ENCODE measurements around the gene AKT3.
A peak's percentile ranks its signal among the peaks of the same experiment; 100 is the strongest.

Gene AKT3

DNA sequence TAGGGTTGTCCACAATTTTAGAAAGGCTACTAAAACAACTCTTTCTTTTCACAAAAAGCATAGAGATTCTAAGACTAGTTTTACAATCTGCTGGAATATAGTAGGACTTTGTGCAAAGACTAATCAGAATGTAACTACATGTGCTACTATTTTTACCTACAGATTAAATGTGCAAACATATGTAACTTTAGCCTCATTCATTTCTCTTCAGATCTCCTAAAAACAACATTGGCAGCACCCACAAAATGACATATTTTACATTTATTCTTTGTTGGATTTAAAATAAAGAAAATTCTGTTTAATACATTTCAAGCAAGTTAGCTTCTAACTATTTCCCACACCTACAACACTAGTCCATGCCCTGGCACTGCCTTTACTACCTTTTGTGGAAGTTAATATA, 292.2 kb downstream of the AKT3 start:
- no peak for DNase-seq (ENCODE audit: low spot score)

DNA sequence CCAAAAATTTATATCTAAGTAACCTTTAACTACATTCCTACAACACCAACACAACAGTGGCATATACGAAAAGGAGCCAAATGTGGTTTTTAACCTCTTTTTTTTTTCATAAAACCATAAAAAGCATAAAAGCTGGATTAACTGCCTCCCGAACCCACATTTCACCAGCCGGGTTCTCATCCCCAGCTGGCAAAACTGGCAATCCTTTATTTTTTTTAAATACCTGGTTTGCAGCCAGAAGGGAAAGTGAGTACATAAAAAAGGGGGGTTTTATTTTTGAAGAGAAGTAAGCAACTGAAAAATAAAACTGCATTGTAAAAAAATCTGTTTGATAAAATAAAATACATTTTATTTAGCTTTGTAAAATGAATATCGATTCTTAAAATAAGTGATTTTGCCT, 295.4 kb downstream of the AKT3 start:
- no peak for DNase-seq (ENCODE audit: low spot score)

DNA sequence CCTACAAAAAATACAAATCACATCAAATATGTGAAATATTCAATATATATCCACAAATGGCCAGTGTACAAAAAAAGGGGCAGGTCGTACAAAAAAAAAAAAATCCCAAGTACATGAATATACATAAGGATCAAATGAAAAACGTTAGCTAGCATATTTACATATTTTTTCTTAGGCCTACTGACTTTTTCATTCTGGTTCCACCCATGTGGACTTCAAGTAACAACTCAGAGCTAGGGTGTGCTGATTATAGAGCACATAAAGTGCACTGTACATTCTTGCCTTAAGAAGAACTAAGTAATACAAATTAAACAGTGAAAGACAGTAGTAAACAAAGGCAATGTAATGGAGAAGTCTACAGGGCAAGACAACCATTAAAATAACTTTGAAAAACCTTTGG, 297.0 kb downstream of the AKT3 start:
- no peak for DNase-seq (ENCODE audit: low spot score)

DNA sequence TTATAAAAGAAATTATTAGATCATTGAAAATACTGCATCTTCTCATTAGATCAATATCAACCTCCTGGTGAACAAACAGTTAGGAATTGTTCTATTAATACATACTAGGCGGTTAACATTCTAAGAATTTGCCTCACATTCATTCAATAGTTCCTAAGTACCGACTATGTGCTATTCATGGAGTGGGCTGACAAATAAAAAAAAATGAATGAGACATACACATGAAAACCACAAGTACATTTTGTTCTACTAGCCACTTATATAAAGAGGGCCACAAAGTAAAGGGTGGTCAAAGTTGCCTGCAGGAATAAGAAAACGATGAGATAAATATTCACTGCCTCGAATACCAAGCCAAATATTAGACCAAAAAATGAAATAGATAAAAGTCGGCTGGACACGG, 299.8 kb downstream of the AKT3 start:
- DNase-seq (ENCODE audit: low spot score): no peak

DNA sequence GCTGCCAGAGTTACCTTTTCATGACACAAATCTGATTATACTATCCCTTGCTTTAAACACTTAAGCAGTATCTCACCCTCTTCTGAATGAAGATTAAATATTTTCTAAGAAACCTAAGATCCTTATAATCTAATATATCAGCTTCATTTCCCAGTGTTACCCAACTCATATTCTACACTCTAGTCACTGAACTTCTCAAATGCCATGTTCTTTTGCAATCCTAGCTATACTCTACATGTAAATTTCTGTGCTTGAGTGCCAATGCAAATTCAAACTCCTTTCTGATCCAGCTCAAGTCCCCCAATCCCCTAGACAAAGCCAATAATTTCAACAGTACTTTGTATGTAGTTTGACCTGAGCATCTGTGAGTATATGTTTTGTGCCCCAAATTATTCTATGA, 300.3 kb downstream of the AKT3 start:
- no peak for DNase-seq (ENCODE audit: low spot score)

DNA sequence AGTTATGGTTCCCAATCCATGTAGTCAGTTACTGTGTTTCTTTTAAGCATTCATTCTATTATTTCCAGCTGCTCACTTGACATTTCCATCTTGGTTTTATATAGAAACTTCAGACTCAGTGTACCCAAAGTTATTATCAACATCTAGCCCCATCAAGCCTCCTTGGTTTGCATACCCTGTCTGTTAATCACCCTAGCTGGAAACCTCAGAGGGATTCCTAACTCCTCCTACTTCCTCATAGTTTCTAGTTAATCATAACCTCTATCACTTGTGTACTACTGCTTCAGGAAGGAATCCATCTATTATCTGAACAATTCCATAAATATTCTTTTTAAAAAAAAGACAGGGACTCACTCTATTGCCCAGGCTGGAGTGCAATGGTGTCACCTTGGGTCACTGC, 300.9 kb downstream of the AKT3 start:
- DNase-seq (ENCODE audit: low spot score): no peak

DNA sequence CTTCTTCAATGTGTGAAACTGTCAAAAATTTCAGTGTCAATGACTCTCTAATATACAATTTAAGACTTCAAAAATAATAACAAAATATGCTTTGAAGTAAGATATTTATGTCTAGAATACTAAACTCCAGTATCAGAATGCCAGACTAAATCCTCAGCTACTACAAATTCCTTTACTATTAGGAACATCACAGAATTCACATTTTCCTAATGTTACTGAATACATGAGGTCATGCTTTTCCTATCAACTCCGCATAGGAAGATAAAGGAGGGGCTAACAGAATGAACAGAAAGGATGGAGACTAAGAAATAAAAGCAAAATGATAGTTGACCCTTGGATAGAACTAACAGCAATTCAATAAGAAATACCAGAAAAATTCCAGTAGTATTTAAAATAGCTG, 301.5 kb downstream of the AKT3 start:
- no peak for DNase-seq (ENCODE audit: low spot score)

DNA sequence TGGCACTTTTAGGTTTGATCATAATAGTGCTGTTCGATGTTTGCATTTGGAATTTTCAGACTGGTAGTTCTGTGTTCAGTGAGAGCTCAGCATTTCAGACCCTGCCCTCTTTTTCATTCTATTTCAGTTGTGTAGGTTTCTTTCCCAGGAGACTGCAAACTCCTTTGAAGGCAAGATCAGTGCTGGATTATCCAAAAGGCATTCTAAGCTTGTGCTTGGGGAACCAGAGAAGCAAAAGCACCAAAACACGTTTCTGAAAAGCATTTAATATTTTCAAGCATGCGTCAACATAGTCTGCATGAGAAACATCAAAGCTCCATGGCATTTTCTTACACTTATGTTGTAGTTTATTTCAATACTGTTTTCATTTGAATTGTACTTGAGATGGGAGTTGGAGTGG, 302.2 kb downstream of the AKT3 start:
- no peak for DNase-seq (ENCODE audit: low spot score)

DNA sequence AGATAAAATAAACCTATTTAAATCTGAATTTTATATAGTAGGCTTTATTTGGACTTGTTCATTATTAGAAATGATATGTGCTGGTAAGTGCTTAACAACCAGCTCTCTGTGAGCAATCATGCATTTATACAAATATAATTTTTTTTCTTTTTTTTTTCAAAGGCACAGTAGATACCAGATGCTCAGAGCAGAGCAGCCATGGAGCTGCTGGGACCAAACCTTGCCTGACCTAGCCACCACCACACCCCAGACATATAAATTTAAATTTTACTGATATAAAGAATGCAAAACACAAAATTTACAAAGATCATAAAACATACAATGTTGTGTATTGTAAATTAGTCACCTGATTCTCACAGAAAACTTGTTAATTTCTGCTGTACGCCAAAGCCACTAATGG, 303.6 kb downstream of the AKT3 start:
- DNase-seq (ENCODE audit: low spot score): no peak

DNA sequence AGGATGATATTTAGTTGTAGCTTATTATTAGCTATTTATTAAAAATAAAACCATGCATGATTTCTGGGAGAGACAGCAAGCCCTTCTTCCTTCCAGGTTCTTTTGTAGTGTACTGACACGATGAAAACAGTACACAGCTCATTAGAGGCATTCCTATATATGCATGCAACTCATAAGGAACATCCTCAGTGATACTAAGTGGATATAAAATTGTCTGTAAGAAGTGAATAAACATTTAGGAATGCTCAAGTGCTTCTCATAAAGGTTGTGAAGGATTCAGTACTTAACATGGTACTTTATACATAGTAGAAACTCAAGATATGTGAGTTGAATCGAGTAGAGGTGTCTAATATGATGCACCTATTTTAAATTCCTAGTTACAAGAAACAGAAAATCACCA, 306.5 kb downstream of the AKT3 start:
- DNase-seq (ENCODE audit: low spot score): no peak

DNA sequence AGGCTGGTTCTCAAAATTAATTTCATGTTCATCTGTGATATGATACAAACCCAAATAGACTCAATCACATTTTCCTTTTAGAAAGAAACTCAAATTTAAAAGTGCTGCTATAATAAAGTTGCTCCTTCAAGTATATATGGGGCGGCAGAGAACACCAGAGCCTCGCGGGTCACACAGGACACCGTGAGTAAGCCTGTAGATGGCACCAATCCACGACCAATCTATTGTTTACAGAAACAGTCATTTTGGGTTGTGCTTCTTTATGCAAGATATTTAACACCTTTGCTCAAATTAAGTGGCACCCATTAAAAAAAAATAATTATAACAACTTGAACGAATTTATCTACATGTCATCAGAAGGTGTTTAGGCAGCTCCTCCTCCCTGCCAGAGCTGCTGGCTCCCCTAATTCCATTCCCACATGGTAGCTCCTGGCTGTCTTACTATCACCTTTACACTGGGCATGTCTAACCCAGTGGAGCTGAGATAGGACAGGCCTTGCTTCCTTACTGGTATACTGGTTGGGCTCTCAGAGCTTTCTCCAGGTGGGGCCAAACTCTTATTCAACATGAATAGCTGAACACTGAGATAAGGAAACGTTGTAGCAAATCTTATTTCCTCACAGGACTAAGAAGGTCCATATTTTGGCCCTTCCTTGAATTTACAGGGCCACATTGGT, 307.2 kb downstream of the AKT3 start:
- DNase-seq (ENCODE audit: low spot score): no peak

DNA sequence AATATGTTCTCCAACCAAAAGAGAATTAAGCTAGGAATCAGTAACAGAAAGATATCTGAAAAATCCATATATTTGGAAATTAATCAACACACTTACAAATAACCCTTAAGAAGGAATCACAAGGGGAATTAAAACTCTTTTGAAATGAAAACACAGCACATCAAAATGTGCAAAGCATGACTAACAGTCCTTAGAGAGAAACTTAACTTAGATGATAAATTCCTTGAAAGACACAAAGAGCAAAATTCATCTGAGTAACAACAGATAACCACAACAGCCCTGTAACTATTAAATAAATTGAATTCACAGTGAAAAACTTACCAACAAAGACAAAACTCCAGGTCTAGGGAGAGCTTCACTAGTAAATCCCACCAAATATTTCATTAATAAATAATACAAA, 310.4 kb downstream of the AKT3 start:
- no peak for DNase-seq (ENCODE audit: low spot score)

DNA sequence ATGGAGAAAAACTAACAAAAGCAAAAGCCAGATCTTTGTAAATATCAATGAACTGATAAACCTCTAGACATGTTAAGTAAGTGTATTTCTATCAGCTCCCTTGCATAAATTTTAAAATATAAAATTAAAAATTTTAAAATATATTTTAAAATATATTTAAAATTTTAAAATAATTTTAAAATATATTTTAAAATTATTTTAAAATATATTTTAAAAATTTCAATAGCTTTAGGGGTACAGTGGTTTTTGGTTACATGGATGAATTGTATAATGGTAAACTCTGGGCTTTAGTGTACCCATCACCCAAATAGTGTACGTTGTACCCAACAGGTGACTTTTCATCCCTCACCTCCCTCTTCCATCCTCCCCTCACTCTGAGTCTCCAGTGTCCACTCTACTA, 315.0 kb downstream of the AKT3 start:
- DNase-seq (ENCODE audit: low spot score): no peak

DNA sequence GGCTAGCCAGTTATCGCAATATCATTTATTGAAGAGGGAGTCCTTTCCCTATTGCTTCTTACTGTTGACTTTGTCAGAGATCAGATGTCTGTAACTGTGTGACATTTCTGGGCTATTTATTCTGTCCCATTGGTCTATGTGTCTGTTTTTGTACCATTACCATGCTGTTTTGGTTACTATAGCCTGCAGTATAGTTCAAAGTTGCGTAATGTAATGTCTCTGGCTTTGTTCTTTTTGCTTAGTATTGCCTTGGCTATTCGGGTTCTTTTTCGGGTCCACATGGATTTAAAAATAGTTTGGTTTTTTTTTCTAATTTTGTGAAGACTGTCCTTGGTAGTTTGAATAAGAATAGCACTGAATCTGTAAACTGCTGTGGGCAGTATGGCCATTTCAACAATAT, 320.5 kb downstream of the AKT3 start:
- DNase-seq (ENCODE audit: low spot score): no peak

DNA sequence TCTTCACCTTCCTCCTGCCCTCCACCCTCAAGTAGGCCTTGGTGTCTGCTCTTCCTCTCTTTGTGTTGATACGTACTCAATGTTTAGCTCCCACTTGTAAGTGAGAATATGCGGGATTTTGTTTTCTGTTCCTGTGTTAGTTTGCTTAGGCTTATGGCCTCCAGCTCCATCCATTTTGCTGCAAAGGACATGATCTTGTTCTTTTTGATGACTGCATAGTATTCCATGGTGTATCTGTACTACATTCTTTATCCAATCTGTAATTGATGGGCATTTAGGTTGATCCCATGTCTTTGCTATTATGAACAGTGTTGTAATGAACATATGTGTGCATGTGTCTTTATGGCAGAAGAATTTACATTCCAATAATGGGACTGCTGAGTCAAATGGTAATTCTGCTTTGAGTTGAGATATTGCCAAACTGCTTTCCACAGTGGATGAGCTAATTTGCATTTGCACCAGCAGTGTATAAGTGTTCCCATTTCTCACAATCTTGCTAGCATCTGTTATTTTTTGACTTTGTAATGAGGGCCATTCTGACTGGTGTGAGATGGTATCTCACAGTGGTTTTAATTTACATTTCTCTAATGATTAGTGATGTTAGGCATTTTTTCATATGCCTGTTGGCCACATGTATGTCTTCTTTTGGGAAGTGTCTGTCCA, 321.5 kb downstream of the AKT3 start:
- DNase-seq (ENCODE audit: low spot score): no peak

DNA sequence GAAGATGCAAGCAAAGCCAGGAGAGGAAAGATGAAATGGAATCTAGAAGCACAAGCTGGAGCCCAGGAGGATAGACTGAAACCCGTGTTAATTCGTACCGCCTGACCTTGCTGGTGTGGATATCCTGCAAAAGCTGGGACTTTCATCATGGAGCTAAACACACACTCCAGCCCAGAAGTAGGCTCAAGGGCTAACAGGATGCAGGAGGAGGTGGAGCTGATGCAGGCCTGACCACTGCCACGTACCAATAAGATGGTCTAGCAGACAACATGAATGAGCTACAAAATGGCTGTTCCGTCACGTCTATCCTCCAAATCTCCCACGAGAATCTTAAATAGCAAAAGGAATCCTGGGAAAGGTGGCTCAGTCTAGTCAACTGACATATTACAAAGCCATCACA, 323.9 kb downstream of the AKT3 start:
- DNase-seq (ENCODE audit: low spot score): no peak

DNA sequence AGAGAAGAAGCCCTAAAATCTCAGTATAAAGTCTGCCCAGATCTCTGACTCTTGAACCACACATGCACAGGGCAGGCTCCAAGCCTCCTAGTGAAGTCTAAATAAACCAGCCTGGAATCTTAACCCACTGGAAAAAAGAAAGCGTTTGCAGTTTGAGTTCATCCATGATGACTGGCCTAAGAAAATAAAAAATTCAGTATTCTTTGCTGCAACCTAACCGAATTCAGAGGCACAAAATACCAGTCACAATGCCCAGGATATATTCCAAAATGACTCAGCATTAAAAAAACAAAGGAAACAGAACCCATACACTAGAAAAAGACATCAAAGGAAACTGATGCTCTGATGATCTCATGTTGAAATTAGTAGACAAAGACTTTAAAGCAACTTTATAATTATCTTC, 325.0 kb downstream of the AKT3 start:
- DNase-seq (ENCODE audit: low spot score): no peak

DNA sequence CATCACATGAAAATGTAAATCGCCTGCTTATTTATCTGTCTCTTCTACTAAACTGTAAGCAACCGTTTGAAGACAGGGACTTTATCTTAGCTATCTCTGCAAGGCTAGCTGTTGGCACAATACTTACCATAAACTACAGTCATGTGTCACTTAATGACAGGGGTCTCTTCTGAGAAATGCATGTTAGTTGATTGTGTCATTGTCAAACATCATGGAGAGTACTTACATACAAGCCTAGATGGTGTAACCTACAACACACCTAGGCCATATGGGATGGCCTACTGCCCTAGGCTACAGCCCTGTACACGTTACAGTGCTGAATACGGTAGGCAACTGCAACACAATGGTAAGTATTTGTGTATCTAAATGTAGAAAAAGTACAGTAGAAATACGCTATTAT, 326.3 kb downstream of the AKT3 start:
- no peak for DNase-seq (ENCODE audit: low spot score)

DNA sequence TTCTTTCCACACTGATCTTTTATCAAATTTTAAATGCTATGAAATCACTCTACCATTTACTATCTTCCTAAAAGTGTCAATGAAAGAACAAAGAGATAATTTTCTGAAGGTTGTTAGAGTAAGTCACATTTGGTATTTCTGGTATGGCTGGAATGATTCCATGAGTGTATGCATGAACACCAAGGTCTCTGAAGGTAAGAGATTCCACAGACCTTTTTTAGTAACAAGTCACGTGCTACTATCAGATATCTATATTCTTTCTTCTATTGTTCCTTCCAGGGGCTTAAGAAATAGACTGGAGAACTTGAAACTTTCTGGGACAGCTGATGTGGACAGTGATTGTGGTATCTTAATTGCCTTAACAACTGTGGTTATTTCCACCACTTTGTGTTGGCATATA, 329.2 kb downstream of the AKT3 start:
- DNase-seq (ENCODE audit: low spot score): no peak

DNA sequence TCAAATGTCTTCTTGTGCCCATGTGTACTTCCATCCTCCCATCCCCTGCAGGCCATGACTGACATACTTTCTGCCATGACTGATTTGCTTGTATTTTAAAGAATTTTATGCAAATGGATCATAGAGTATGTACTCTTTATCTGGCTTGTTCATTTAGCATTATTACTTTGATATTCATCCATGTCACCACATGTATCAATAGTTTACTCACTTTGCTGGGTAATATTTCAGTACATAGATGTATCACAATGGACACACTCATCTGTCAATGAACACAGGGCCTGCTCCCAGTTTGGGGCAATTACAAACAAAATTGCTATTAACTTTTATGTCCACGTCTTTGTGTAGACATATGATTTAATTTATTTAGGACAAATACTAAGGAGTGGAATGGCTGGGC, 335.1 kb downstream of the AKT3 start:
- no peak for DNase-seq (ENCODE audit: low spot score)

DNA sequence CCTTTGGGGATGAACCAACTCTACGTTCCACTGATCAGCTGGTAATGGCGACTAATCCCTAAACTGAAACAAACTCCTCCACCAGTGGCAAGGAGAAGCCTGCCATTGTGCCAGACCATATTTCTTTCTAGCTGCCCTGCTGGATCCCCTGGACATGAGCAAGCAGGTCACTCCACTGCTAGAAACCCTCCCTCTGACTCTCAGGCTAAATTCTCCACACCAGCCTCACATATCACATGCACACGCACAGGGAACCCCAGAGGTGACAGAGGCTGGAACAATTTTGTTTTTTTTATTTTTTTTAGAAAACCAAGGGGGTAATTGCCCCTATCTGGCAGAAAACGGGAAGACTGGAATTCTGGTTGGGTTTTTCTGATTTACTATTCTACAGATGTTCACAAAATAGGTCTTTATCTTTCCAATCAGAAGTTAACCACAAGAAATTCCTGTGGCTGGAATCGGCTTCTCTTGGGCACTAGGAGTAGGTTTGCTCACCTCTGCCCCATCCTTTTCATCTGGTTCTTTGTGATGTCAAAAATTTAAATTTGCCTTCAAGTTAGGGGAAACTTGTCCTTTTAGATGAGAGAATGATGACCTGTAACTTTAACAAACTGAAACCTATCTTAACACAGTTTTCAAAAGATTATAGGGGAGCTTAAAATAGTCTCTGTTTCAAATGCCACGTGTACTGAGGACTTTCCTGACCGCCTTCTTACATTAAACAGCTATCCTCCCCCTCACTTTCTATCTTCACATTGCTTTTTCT, 336.1 kb downstream of the AKT3 start:
- DNase-seq (ENCODE audit: low spot score): no peak

DNA sequence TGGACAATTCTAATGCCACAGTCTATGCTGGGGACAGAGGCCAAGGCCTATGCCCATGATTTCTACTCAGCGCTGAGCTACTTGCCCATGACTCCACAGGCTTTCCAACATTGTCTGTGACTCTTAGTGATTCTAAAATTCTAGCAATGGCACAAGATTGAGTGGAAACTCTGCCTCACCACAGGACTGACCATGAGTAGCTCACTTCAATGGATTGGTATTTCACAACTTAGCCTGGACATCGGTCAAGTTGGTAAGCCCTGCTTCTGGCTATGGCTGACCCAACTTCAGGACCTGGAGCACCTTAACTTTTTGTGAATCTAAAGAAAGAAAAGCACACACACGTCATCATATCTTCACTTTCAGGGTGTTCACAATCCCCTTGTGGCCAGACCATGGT, 339.1 kb downstream of the AKT3 start:
- no peak for DNase-seq (ENCODE audit: low spot score)

DNA sequence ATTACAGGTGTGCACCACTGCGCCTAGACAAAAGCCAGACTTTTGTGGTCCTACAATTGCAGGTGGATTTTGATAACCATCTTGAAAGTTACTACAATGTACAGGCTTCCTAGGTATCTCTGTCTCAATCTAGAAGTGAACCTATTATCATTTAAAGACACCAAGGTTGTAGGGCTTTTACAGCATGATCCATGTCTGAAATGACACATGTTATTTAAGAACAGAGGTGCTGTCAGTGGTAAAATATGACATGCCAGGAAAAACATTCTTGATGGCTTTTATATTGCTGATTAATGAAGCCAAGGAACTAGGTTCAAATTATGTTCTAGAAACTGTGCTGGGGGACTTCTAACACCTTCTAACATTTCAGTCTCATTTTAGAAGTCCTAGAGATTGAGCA, 341.1 kb downstream of the AKT3 start:
- no peak for DNase-seq (ENCODE audit: low spot score)

DNA sequence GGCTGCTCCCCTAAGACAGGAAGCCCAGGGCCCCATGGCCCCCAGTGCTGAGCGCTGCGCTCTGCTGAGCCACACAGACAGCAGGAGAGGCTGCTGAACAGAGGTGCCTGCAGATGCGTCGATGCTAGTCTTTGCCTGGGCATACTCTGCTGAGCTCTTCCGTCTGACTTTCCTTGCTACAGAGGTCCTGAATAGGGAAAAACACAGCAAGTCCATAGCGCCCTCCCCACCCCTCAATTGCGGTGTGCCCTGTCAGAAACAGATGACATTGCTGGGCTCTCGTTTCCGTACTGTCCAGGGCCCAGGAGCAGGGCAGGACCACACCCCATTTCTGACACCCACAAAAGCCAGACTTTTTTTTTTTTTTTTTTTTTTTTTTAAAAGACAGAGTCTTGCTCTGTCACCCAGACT, 341.7 kb downstream of the AKT3 start:
- peak; percentile 42 for DNase-seq (ENCODE audit: low spot score)
